ENCODE results near the gene STIMATE. TPM values are rescaled to one million over a fixed set of nuclear protein-coding genes. Genes with fewer than 3 reads are reported as not detected.

STIMATE gene
- total RNA-seq, 2 experiments from 2014 or later, result 18.1 to 19.0 TPM

- TF ChIP-seq, protein P1, sequence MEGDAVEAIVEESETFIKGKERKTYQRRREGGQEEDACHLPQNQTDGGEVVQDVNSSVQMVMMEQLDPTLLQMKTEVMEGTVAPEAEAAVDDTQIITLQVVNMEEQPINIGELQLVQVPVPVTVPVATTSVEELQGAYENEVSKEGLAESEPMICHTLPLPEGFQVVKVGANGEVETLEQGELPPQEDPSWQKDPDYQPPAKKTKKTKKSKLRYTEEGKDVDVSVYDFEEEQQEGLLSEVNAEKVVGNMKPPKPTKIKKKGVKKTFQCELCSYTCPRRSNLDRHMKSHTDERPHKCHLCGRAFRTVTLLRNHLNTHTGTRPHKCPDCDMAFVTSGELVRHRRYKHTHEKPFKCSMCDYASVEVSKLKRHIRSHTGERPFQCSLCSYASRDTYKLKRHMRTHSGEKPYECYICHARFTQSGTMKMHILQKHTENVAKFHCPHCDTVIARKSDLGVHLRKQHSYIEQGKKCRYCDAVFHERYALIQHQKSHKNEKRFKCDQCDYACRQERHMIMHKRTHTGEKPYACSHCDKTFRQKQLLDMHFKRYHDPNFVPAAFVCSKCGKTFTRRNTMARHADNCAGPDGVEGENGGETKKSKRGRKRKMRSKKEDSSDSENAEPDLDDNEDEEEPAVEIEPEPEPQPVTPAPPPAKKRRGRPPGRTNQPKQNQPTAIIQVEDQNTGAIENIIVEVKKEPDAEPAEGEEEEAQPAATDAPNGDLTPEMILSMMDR (conservative IDR thresholded peaks at IDR 0.05; ENCODE audit: low read length), result no peak
- TF ChIP-seq EZH2phosphoT487 (IDR thresholded peaks at IDR 0.05; ENCODE audit: borderline replicate concordance, low read depth, low read length), result no peak
- H3K36me3 ChIP-seq (ENCODE audit: insufficient read depth, low read length), result no peaks in the 10 kb centered on the region
- no peaks in the 10 kb centered on the region for H3K79me2 ChIP-seq (ENCODE audit: insufficient read depth, low read depth, low read length)
- no TSS peak for BruUV-seq (replicated peaks)
- intact Hi-C loops (cut with micrococcal nuclease; ENCODE audit: unreplicated experiment), result no loop called here
- ChIA-PET POLR2A (no interaction called here), CTCF (ENCODE audit: unreplicated experiment) (interaction anchor here (0.6 kb wide), 1 partner anchor 151 kb away, joined by 3 read pairs; no protein-coding TSS in a partner anchor)
- no peak overlapping the region for H2AFZ ChIP-seq (ENCODE audit: low read length)
- H3K27ac ChIP-seq (ENCODE audit: low read depth, low read length, poor library complexity, severe bottlenecking), result no peak overlapping the region
- no peaks in the 10 kb centered on the region for H3K9me2 ChIP-seq (ENCODE audit: insufficient read depth, low read length)
- H3K9me3 ChIP-seq (ENCODE audit: low read length), result no peaks in the 10 kb centered on the region
- H3K4me2 ChIP-seq (ENCODE audit: low read length), result no peak overlapping the region
- H4K20me1 ChIP-seq (ENCODE audit: insufficient read depth, low read length), result no peaks in the 10 kb centered on the region
- H3K4me3 ChIP-seq (ENCODE audit: low read depth, low read length, poor library complexity, severe bottlenecking), result no peak overlapping the region
- DNase-seq (ENCODE audit: low spot score), result no peak
- H3K4me1 ChIP-seq (ENCODE audit: insufficient read depth, low read length, poor library complexity, severe bottlenecking), result no peaks in the 10 kb centered on the region
Observed at GRCh38 chr3:52791366-52791765, 106.0 kb downstream of the STIMATE start.

GRCh38 chr3:52790741-52791140, 106.6 kb downstream of the STIMATE start:
- CTCF ChIA-PET (ENCODE audit: unreplicated experiment), result no interaction called here
- Histone ChIP-seq H4K20me1 (ENCODE audit: insufficient read depth, low read length) (no peaks in the 10 kb centered on the region), H3K36me3 (ENCODE audit: insufficient read depth, low read length) (no peaks in the 10 kb centered on the region), H2AFZ (ENCODE audit: low read length) (no peak overlapping the region), H3K4me2 (ENCODE audit: low read length) (no peak overlapping the region), H3K4me1 (ENCODE audit: insufficient read depth, low read length, poor library complexity, severe bottlenecking) (no peaks in the 10 kb centered on the region), H3K27ac (ENCODE audit: low read depth, low read length, poor library complexity, severe bottlenecking) (no peak overlapping the region), H3K4me3 (ENCODE audit: low read depth, low read length, poor library complexity, severe bottlenecking) (no peak overlapping the region), H3K79me2 (ENCODE audit: insufficient read depth, low read depth, low read length) (no peaks in the 10 kb centered on the region), H3K9me2 (ENCODE audit: insufficient read depth, low read length) (no peaks in the 10 kb centered on the region), H3K9me3 (ENCODE audit: low read length) (no peaks in the 10 kb centered on the region)
- no TSS peak for BruUV-seq (replicated peaks)
- no peak for DNase-seq (ENCODE audit: low spot score)
- TF ChIP-seq EZH2phosphoT487 (IDR thresholded peaks at IDR 0.05; ENCODE audit: borderline replicate concordance, low read depth, low read length), result no peak
- TF ChIP-seq, protein P1 (conservative IDR thresholded peaks at IDR 0.05; ENCODE audit: low read length), result no peak
- POLR2A ChIA-PET, result no interaction called here
- intact Hi-C loops (cut with micrococcal nuclease; ENCODE audit: unreplicated experiment), result no loop called here

- Histone ChIP-seq H4K20me1 (ENCODE audit: insufficient read depth, low read length) (no peaks in the 10 kb centered on the region), H3K9me3 (ENCODE audit: low read length) (no peaks in the 10 kb centered on the region), H3K4me1 (ENCODE audit: insufficient read depth, low read length, poor library complexity, severe bottlenecking) (no peaks in the 10 kb centered on the region), H3K9me2 (ENCODE audit: insufficient read depth, low read length) (no peaks in the 10 kb centered on the region), H2AFZ (ENCODE audit: low read length) (no peak overlapping the region), H3K27ac (ENCODE audit: low read depth, low read length, poor library complexity, severe bottlenecking) (no peak overlapping the region), H3K36me3 (ENCODE audit: insufficient read depth, low read length) (no peaks in the 10 kb centered on the region), H3K4me3 (ENCODE audit: low read depth, low read length, poor library complexity, severe bottlenecking) (no peak overlapping the region), H3K79me2 (ENCODE audit: insufficient read depth, low read depth, low read length) (no peaks in the 10 kb centered on the region), H3K4me2 (ENCODE audit: low read length) (no peak overlapping the region)
- no peak for DNase-seq (ENCODE audit: low spot score)
- no TSS peak for BruUV-seq (replicated peaks)
- ChIA-PET POLR2A (interaction anchor here (0.6 kb wide), 1 partner anchor 184 kb away, joined by 5 read pairs; no protein-coding TSS in a partner anchor), CTCF (ENCODE audit: unreplicated experiment) (no interaction called here)
- intact Hi-C loops (cut with micrococcal nuclease; ENCODE audit: unreplicated experiment), result no loop called here
- no peak for TF ChIP-seq EZH2phosphoT487 (IDR thresholded peaks at IDR 0.05; ENCODE audit: borderline replicate concordance, low read depth, low read length)
- TF ChIP-seq, protein P1 (conservative IDR thresholded peaks at IDR 0.05; ENCODE audit: low read length), result no peak
Observed at GRCh38 chr3:52790337-52790736, 107.0 kb downstream of the STIMATE start.

Data from OCI-LY7 (cell line).